ENCODE data around the gene GPC1. TPM values are rescaled to one million over a fixed set of nuclear protein-coding genes. Genes with fewer than 3 reads are reported as not detected.

The GPC1 gene
- polyA plus RNA-seq, 3 donors: 26.8 to 45.1 (median 44.6) TPM

- no peak for DNase-seq (ENCODE audit: extremely low read depth in 1 of 11, low read depth in 9 of 11, low spot score in 4 of 11)
Measured at GRCh38 chr2:240459401-240460252, 24.2 kb downstream of the GPC1 start.

DNA sequence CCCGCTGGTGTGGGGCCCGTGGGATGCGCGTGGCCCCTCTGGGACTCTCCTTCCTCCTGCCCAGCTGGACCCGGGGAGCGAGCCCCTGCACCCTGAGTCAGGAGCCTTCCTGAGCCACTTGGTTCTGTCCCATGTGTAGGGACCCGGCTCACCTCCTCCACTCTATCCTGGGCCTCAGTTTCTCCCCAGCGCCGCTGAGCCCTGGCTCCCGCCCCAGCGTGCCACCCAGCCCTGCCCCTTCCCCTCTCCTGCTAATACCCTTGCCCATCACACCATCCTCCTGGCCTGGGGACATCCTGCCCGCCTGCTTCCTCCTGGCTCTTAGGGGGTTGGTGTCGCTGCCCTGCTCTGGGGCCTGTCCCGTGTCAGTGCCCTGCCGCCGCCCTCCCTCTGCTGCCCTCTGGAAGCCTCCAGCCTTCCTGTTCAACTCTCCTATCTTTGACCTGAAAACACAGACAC lies 24.8 kb downstream of the GPC1 start:
- DNase-seq (ENCODE audit: extremely low read depth in 1 of 11, low read depth in 9 of 11, low spot score in 4 of 11): no peak

- DNase-seq (ENCODE audit: extremely low read depth in 1 of 11, low read depth in 9 of 11, low spot score in 4 of 11): no peak
Measured at GRCh38 chr2:240460781-240461431, 25.4 kb downstream of the GPC1 start.

DNA sequence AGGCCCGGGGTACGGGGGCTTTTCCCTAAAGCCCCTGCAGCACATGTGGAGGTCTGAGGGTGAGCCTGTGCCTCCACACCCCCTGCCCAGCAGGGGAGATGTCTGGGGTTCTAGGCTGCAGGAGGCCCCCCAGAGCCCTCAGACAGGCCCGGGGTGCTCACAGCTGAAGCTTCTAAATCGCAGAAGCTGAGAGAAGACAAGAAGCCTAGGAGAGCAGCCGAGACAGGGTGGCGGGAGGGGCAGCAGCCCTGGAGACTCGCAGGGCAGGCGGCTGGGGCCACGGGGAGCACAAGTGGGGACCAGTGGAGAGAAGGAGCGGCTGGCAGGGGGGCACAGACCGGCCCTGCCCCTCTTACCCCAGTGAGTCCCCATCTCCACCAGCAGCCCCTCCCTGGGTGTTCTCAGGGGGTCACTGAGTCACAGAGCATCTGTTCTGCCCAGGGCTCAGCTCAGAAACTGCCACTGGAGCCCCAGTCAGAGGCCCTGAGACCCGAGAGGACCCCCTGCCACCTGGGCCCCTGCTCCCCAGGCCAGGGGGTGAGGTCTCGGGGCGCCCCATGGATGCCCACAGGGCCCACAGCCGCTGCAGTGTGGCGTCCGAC lies 26.1 kb downstream of the GPC1 start:
- no peak for DNase-seq (ENCODE audit: extremely low read depth in 1 of 11, low read depth in 9 of 11, low spot score in 4 of 11)

- DNase-seq (ENCODE audit: extremely low read depth in 1 of 11, low read depth in 9 of 11, low spot score in 4 of 11): no peak
Measured at GRCh38 chr2:240462073-240462706, 26.7 kb downstream of the GPC1 start.

DNA sequence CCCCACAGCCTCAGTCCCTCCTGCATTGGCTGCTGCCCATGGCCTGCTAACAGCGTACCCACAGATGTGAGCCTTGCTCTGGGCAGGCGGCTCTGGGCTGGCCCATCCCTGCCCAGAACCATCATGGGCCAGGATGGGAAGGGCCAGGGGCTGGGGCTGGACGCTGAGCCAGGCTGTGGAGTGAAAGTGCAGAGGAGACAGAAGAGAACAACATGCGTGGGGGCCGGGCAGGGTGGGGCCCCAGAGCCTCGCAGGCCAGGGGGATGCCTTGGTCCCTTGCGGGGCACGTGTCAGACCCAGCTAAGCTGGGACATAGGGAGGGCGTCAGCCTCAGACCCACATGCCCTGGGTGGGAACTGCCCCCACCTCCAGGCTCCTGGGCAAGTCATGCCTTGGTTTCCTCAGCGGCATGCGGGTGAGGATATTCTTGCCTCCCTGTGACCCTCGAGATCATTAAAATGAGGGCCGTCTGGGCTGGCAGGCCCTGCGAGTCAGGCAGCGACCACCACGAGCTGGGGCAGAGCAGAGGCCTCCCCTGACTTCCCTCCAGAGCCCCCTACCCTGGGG lies 27.3 kb downstream of the GPC1 start:
- DNase-seq (ENCODE audit: extremely low read depth in 1 of 11, low read depth in 9 of 11, low spot score in 4 of 11): no peak

GRCh38 chr2:240463274-240463865 lies 27.9 kb downstream of the GPC1 start:
- no peak for DNase-seq (ENCODE audit: extremely low read depth in 1 of 11, low read depth in 9 of 11, low spot score in 4 of 11)

GRCh38 chr2:240463866-240464481 lies 28.5 kb downstream of the GPC1 start:
- no peak for DNase-seq (ENCODE audit: extremely low read depth in 1 of 11, low read depth in 9 of 11, low spot score in 4 of 11)

DNA sequence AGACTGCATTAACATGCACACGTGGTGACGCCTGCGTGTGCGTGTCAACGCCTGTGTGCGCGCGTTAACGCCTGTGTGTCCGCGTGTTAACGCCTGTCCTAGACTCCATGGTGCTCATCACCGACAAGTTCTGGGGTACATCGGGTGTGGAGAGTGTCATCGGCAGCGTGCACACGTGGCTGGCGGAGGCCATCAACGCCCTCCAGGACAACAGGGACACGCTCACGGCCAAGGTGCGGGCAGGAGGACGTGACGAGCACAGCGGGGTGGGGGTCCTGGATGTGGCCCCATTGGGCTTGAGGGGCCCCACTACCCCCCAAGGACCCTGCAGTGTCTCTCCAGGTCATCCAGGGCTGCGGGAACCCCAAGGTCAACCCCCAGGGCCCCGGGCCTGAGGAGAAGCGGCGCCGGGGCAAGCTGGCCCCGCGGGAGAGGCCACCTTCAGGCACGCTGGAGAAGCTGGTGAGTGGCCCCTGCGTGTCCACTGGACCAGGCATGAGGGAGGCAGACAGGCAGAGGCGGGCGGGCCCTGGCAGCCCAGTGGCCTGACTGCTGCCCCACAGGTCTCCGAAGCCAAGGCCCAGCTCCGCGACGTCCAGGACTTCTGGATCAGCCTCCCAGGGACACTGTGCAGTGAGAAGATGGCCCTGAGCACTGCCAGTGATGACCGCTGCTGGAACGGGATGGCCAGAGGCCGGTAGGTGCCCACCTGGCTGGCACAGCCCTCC lies 29.2 kb downstream of the GPC1 start:
- no peak for DNase-seq (ENCODE audit: extremely low read depth in 1 of 11, low read depth in 9 of 11, low spot score in 4 of 11)

- no peak for DNase-seq (ENCODE audit: extremely low read depth in 1 of 11, low read depth in 9 of 11, low spot score in 4 of 11)
Measured at GRCh38 chr2:240465268-240465764, 29.9 kb downstream of the GPC1 start.

GRCh38 chr2:240465765-240466578 lies 30.5 kb downstream of the GPC1 start:
- DNase-seq (ENCODE audit: extremely low read depth in 1 of 11, low read depth in 9 of 11, low spot score in 4 of 11): no peak

GRCh38 chr2:240466579-240467148 lies 31.2 kb downstream of the GPC1 start:
- DNase-seq (ENCODE audit: extremely low read depth in 1 of 11, low read depth in 9 of 11, low spot score in 4 of 11): no peak

DNA sequence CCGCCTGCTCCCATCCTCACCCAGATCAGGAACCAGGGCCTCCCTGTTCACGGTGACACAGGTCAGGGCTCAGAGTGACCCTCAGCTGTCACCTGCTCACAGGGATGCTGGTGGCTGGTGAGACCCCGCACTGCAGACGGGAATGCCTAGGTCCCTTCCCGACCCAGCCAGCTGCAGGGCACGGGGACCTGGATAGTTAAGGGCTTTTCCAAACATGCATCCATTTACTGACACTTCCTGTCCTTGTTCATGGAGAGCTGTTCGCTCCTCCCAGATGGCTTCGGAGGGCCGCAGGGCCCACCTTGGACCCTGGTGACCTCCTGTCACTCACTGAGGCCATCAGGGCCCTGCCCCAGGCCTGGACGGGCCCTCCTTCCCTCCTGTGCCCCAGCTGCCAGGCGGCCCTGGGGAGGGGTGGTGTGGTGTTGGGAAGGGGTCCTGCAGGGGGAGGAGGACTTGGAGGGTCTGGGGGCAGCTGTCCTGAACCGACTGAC lies 31.7 kb downstream of the GPC1 start:
- no peak for DNase-seq (ENCODE audit: extremely low read depth in 1 of 11, low read depth in 9 of 11, low spot score in 4 of 11)

- no peak for DNase-seq (ENCODE audit: extremely low read depth in 1 of 11, low read depth in 9 of 11, low spot score in 4 of 11)
Measured at GRCh38 chr2:240467659-240468302, 32.3 kb downstream of the GPC1 start.

DNA sequence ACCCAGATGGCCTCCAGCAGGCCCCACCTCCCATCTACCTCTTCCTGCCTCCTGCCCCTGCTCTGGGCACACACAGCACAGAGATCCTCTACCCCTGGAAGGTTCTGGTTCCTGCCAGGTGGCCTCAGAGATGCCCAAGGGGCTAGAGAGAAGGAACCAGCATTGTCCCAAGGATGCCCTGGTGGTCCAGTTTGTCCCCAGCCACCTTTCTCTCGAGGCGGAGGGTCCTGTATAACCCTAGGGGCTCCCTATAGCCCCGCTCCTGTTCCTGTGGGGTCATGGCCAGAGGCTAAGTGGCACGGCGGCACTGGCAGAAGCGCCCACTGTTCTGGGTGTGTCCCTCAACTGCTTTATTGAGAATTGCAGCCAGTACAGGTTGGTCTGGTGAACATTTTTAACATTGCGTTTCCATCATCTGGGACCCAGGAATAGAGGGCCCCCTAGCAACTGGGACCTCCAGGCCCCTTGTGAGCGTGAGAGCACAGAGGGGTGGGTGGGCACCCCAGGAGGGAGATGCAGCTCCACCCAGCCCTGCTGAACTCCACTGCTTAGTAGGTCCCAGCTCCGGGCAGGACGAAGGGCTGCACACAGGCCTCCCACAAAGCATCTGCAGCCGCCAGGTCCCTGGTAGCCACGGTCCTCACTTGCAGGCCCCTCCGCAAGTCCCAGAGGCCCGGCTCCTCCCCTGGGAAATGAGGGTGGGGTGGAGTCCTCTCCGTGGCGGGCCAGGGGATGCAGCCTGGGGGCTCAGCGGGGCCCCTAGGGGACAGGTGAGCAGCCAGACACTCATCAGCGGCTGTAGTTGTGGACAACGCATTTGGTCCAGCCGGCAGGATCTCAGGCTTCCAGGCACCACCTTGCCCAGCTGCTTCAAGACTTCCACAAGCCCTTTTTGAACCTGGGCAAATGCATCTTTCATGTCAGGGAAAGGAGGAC lies 33.1 kb downstream of the GPC1 start:
- DNase-seq (ENCODE audit: extremely low read depth in 1 of 11, low read depth in 9 of 11, low spot score in 4 of 11): no peak
